Transverse colon (tissue), 4 donors: Measurements from ENCODE around the gene SPACA6. TPM values are rescaled to one million over a fixed set of nuclear protein-coding genes. Genes with fewer than 3 reads are reported as not detected.
A peak's percentile ranks its signal among the peaks of the same experiment; 100 is the strongest.

Experiments used
- DNase-seq: peaks from one replicate; pipeline ENCODE4 v3.0.0-alpha.2; 2019
- H3K27ac ChIP-seq, 4 donors: fragments of 200-600 bp; sonication (generic); 2 replicates each; pipeline ENCODE4 v1.5.1; 2016 to 2018; ENCODE audit warnings: inconsistent platforms in 4 of 4
- H3K27me3 ChIP-seq: fragments of 200-600 bp; sonication (generic); 2 replicates; pipeline ENCODE4 v1.5.1; 2017; ENCODE audit warnings: inconsistent platforms
- H3K36me3 ChIP-seq, 4 donors: fragments of 200-600 bp; sonication (generic); 2 replicates each; pipeline ENCODE4 v1.5.1; 2017 to 2019; ENCODE audit warnings: inconsistent platforms in 4 of 4
- H3K4me1 ChIP-seq, 4 donors: fragments of 200-600 bp; sonication (generic); 2 replicates each; pipeline ENCODE4 v1.5.1; 2017 to 2020; ENCODE audit warnings: inconsistent platforms in 4 of 4
- H3K4me3 ChIP-seq, 4 donors: fragments of 200-600 bp; sonication (generic); 1 replicate in 1 of 4; 2 replicates in 3 of 4; pipeline versions ENCODE4 v1.5.1 to v1.6.1; 2017 to 2019; ENCODE audit warnings: inconsistent platforms in 4 of 4
- H3K9me3 ChIP-seq, 2 donors: fragments of 200-600 bp; sonication (generic); 2 replicates each; pipeline ENCODE4 v1.5.1; 2017 to 2019; ENCODE audit warnings: inconsistent platforms in 2 of 2
- CTCF ChIP-seq, 5 experiments: fragments of 200-600 bp in 3 of 5; fragments of 450-650 bp in 2 of 5; sonication (generic) in 3 of 5; IDR thresholded peaks; 1 replicate in 2 of 5; 2 replicates in 3 of 5; pipeline ENCODE4 v1.5.1; 2016 to 2017; ENCODE audit warnings: antibody characterized with exemption in 5 of 5, inconsistent platforms in 3 of 5, mild to moderate bottlenecking in 2 of 5, moderate library complexity in 1 of 5
- EP300 ChIP-seq: sonication (generic); formaldehyde crosslinking; IDR thresholded peaks from one replicate; pipeline ENCODE4 v1.6.1; 2017; ENCODE audit warnings: antibody characterized with exemption, low read depth
- POLR2A ChIP-seq: fragments of 450-650 bp; IDR thresholded peaks from one replicate; pipeline ENCODE4 v1.6.1; 2016; ENCODE audit warnings: antibody characterized with exemption, mild to moderate bottlenecking, moderate library complexity
- POLR2AphosphoS5 ChIP-seq, 3 donors: sonication (generic); formaldehyde crosslinking; IDR thresholded peaks; one replicate each; pipeline ENCODE4 v1.6.1; 2016; ENCODE audit warnings: antibody characterized with exemption in 3 of 3
- WGBS, 2 donors: methylation state at CpG; one replicate each; pipeline ENCODE4 v1.1.5; 2018; ENCODE audit warnings: low coverage in 1 of 2; 5-methylcytosine and 5-hydroxymethylcytosine counted together
- in situ Hi-C, 4 donors: fragments of 200-750 bp; cut with MboI; loops; one replicate each; pipeline versions ENCODE4 v1.15.0 to v1.15.1; 2017; ENCODE audit warnings: low sequenced_read_pairs in 3 of 4, low pct_ligation_motif_present in 1 of 4, low pct_unique_long_range_greater_than_20kb in 1 of 4
- intact Hi-C: fragments of 100-400 bp; cut with DNase I; formaldehyde crosslinking; loops from one replicate; pipeline ENCODE4 v1.15.1; 2023; ENCODE audit warnings: low total_unique reads
- total RNA-seq, 4 donors: library from RNA; depleted of rRNA; stranded (reverse); fragments of >200 nt; gene quantifications; one replicate each; pipeline ENCODE4 v1.1.0, GENCODE V29; 2016

SPACA6 gene
- total RNA-seq, 4 donors from 2014 or later: 2.3 to 25.1 (median 12.4) TPM

- intact Hi-C loops: loop anchor here (10.0 kb wide), 1 partner anchor 63 kb away; no protein-coding TSS in a partner anchor
Measured at GRCh38 chr19:51727349-51727880, 34.3 kb downstream of the SPACA6 start.

GRCh38 chr19:51729781-51730180 lies 36.7 kb downstream of the SPACA6 start:
- no peak for TF ChIP-seq CTCF (IDR thresholded peaks at IDR 0.05)
- no peak for TF ChIP-seq EP300
- no peak for TF ChIP-seq POLR2A
- no peak for TF ChIP-seq POLR2AphosphoS5 (IDR thresholded peaks at IDR 0.05)
- no peak overlapping the region for H3K4me3 ChIP-seq
- in situ Hi-C loops (no loop called here), intact Hi-C loops (loop anchor here (10.0 kb wide), 1 partner anchor 65 kb away; no protein-coding TSS in a partner anchor)
- peaks cover 23% of the 10 kb centered on the region for H3K27me3 ChIP-seq
- DNase-seq: no peak
- WGBS, 2 donors: 63% methylated on average over 2 of the region's 2 CpGs; no CpG with 5 or more reads in 1 of the 2 donors
- H3K4me1 ChIP-seq: no peaks in the 10 kb centered on the region
- no peaks in the 10 kb centered on the region for H3K9me3 ChIP-seq
- no peaks in the 10 kb centered on the region for H3K36me3 ChIP-seq
- no peak overlapping the region for H3K27ac ChIP-seq

More at GRCh38 chr19:51727349-51727880, 34.3 kb downstream of the SPACA6 start:
- DNase-seq: no peak
- Histone ChIP-seq H3K4me1 (no peaks in the 10 kb centered on the region), H3K4me3 (no peak overlapping the region), H3K27ac (no peak overlapping the region), H3K27me3 (peaks cover 38% of the 10 kb centered on the region), H3K36me3 (no peaks in the 10 kb centered on the region), H3K9me3 (no peaks in the 10 kb centered on the region)
- 72 to 74% methylated on average over 7 of the region's 7 CpGs for WGBS, 2 donors
- in situ Hi-C loops: no loop called here
- TF ChIP-seq EP300: no peak
- TF ChIP-seq CTCF (IDR thresholded peaks at IDR 0.05): no peak
- TF ChIP-seq POLR2A: no peak
- TF ChIP-seq POLR2AphosphoS5 (IDR thresholded peaks at IDR 0.05): no peak

GRCh38 chr19:51733742-51734522 lies 40.8 kb downstream of the SPACA6 start:
- WGBS, 2 donors: 44 to 73% methylated on average over 3 to 7 of the region's 7 CpGs
- TF ChIP-seq CTCF (IDR thresholded peaks at IDR 0.05): no peak
- H3K9me3 ChIP-seq: no peaks in the 10 kb centered on the region
- in situ Hi-C loops: no loop called here
- no peak overlapping the region for H3K27ac ChIP-seq
- no peaks in the 10 kb centered on the region for H3K4me1 ChIP-seq
- H3K4me3 ChIP-seq: no peak overlapping the region
- intact Hi-C loops: no loop called here
- DNase-seq: no peak
- H3K27me3 ChIP-seq: peaks cover 6% of the 10 kb centered on the region
- H3K36me3 ChIP-seq: no peaks in the 10 kb centered on the region

GRCh38 chr19:51735759-51736449 lies 42.8 kb downstream of the SPACA6 start:
- TF ChIP-seq EP300 (peak; percentile 67), CTCF (IDR thresholded peaks at IDR 0.05) (no peak)
- peak; percentile 41 for DNase-seq
- WGBS, 2 donors: 50 to 92% methylated on average over 2 to 10 of the region's 10 CpGs

More at GRCh38 chr19:51735759-51736449, 42.8 kb downstream of the SPACA6 start:
- no peaks in the 10 kb centered on the region for H3K36me3 ChIP-seq
- H3K27me3 ChIP-seq: peaks cover 6% of the 10 kb centered on the region
- no peaks in the 10 kb centered on the region for H3K9me3 ChIP-seq
- H3K4me3 ChIP-seq: no peak overlapping the region
- no peaks in the 10 kb centered on the region for H3K4me1 ChIP-seq
- intact Hi-C loops: no loop called here
- in situ Hi-C loops: no loop called here
- H3K27ac ChIP-seq: no peak overlapping the region
